Breast epithelium (tissue), 4 donors: Measurements from ENCODE around the gene UBXN7. TPM values are rescaled to one million over a fixed set of nuclear protein-coding genes. Genes with fewer than 3 reads are reported as not detected.

Source experiments
- DNase-seq, 2 donors: peaks; one replicate each; pipeline ENCODE4 v3.0.0-alpha.2; 2019; ENCODE audit warnings: low spot score in 2 of 2
- H3K27ac ChIP-seq, 2 donors: fragments of 200-600 bp; sonication (generic) in 1 of 2; one replicate each; pipeline ENCODE4 v1.5.1; 2016 to 2019; ENCODE audit warnings: mild to moderate bottlenecking in 1 of 2
- H3K27me3 ChIP-seq, 2 donors: fragments of 200-600 bp; sonication (generic) in 1 of 2; one replicate each; pipeline versions ENCODE4 v1.5.1 to v1.6.0; 2017 to 2019; ENCODE audit warnings: control low read depth in 1 of 2, mild to moderate bottlenecking in 1 of 2
- H3K36me3 ChIP-seq: fragments of 200-600 bp; one replicate; pipeline ENCODE4 v1.5.1; 2019
- H3K4me1 ChIP-seq, 2 donors: fragments of 200-600 bp; sonication (generic); one replicate each; pipeline ENCODE4 v1.5.1; 2016 to 2019; ENCODE audit warnings: control low read depth in 1 of 2
- H3K4me3 ChIP-seq, 3 donors: fragments of 200-600 bp; sonication (generic); 1 replicate in 2 of 3; 2 replicates in 1 of 3; pipeline ENCODE4 v1.5.1; 2016 to 2019; ENCODE audit warnings: mild to moderate bottlenecking in 3 of 3, moderate library complexity in 2 of 3
- H3K9me3 ChIP-seq, 2 donors: fragments of 200-600 bp; sonication (generic) in 1 of 2; one replicate each; pipeline ENCODE4 v1.5.1; 2016 to 2019; ENCODE audit warnings: control low read depth in 1 of 2
- POLR2A ChIP-seq: fragments of 450-650 bp; IDR thresholded peaks from one replicate; pipeline ENCODE4 v1.6.1; 2016; ENCODE audit warnings: antibody characterized with exemption, mild to moderate bottlenecking, moderate library complexity
- POLR2AphosphoS5 ChIP-seq, 3 donors: sonication (generic); formaldehyde crosslinking; IDR thresholded peaks; one replicate each; pipeline ENCODE4 v1.6.1; 2017; ENCODE audit warnings: antibody characterized with exemption in 3 of 3
- intact Hi-C: fragments of 100-400 bp; cut with DNase I; formaldehyde crosslinking; loops from one replicate; pipeline ENCODE4 v1.15.1; 2023; ENCODE audit warnings: low total_unique reads
- total RNA-seq, 3 donors: library from RNA; depleted of rRNA; stranded (reverse); fragments of >200 nt; gene quantifications; one replicate each; pipeline ENCODE4 v1.1.0, GENCODE V29; 2016
- TF ChIP-seq, protein P1 (sequence below), 3 donors: fragments of 450-650 bp; IDR thresholded peaks; one replicate each; pipeline ENCODE4 v1.5.1; 2016 to 2017; ENCODE audit warnings: antibody characterized with exemption in 3 of 3, mild to moderate bottlenecking in 3 of 3, moderate library complexity in 3 of 3

UBXN7 gene
- total RNA-seq, 3 donors from 2014 or later = 21.4 to 25.8 (median 21.6) TPM

DNA sequence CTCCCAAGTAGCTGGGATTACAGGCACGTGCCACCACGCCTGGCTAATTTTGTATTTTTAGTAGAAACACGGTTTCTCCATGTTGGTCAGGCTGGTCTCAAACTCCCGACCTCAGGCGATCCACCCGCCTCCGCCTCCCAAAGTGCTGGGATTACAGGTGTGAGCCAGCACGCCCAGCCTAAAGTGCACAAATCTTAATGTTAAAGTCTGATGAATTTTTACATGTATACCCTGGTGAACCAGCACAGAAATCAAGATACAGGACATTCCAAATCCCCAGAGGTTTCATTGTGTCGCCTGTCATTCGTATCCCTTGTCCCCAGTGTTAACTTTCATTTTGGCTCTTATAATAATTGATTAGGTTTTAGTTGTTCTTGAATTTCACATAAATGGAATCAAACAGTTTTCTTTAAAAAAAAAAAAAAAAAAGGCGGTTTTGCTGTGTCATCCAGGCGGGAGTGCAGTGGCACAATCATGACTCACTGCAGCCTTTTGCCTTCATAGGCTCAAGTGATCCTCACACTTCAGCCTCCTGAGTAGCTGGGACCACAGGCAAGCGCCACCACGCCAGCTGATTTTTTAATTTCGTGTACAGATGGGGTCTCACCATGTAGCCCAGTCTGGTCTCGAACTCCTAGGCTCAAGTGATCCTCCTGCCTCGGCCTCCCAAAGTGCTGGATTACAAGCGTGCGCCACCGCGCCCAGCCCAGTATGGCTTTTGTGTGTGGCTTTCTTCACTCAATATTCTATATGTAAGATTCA, 92.6 kb downstream of the UBXN7 start:
- no peak for TF ChIP-seq POLR2A
- TF ChIP-seq POLR2AphosphoS5 (IDR thresholded peaks at IDR 0.05) = no peak
- TF ChIP-seq, protein P1, sequence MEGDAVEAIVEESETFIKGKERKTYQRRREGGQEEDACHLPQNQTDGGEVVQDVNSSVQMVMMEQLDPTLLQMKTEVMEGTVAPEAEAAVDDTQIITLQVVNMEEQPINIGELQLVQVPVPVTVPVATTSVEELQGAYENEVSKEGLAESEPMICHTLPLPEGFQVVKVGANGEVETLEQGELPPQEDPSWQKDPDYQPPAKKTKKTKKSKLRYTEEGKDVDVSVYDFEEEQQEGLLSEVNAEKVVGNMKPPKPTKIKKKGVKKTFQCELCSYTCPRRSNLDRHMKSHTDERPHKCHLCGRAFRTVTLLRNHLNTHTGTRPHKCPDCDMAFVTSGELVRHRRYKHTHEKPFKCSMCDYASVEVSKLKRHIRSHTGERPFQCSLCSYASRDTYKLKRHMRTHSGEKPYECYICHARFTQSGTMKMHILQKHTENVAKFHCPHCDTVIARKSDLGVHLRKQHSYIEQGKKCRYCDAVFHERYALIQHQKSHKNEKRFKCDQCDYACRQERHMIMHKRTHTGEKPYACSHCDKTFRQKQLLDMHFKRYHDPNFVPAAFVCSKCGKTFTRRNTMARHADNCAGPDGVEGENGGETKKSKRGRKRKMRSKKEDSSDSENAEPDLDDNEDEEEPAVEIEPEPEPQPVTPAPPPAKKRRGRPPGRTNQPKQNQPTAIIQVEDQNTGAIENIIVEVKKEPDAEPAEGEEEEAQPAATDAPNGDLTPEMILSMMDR (IDR thresholded peaks at IDR 0.05) = no peak
- Histone ChIP-seq H3K36me3 (no peaks in the 10 kb centered on the region), H3K4me3 (no peak overlapping the region), H3K4me1 (no peaks in the 10 kb centered on the region), H3K27ac (no peak overlapping the region), H3K9me3 (peaks cover 0 to 9% of the 10 kb centered on the region in 2 donors), H3K27me3 (no peaks in the 10 kb centered on the region)
- intact Hi-C loops = no loop called here
- DNase-seq = no peak

DNA sequence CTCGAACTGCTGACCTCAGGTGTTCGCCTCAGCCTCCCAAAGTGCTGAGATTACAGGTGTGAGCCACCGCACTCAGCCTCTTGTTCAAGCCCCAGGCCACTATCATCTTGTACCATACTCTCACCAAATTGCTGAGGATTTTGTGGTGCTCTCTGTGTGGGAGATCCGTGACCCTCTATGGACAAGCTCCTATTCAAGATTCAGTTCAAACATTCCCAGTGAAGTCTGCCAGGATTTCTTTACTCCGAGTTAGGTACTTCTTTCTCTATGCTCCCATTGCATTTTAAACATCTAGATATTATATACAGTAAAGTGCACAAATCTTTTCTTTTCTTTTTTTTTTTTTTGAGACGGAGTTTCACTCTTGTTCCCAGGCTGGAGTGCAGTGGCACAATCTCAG, 93.2 kb downstream of the UBXN7 start:
- Histone ChIP-seq H3K4me3 (no peak overlapping the region), H3K36me3 (no peaks in the 10 kb centered on the region), H3K27ac (no peak overlapping the region), H3K27me3 (no peaks in the 10 kb centered on the region), H3K4me1 (no peaks in the 10 kb centered on the region), H3K9me3 (peaks cover 0 to 9% of the 10 kb centered on the region in 2 donors)
- TF ChIP-seq POLR2A (no peak), POLR2AphosphoS5 (IDR thresholded peaks at IDR 0.05) (no peak)
- TF ChIP-seq, protein P1 (IDR thresholded peaks at IDR 0.05) = no peak
- intact Hi-C loops = no loop called here
- DNase-seq = no peak

DNA sequence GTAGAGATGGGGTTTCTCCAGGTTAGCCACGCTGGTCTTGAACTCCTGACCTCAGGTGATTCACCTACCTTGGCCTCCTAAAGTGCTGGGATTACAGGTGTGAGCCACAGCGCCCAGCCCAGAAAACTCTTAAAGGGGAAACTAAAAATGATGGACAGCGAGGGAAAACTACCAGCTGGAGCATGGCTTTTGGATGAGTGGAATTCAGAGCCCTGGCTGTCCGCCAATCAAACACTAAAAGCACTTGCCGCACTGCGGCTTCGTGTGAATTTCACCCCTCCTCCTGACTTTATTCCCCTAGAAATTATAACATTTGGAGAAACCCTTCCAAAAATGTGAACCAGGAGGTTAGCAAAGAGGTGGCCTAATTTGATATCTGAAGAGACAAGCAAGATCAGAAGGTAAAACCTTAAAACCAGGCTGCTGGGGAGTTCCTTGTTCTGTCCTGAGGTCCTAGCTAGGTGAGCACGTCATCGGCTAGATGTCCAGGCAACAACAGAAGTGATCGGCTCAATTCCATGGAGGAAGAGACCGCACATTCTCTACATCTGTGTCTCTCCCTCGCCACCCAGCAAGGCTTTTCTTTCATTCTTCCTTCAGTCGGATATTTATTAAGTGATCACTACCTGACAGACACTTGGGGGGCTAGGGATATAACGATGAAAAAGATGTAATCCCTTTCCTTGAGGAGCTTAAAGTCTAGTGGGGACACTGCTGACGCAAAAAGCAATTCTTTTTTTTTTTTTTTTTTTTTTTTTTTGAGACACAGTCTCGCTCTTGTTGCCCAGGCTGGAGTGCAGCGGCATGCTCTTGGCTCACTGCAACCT, 95.7 kb downstream of the UBXN7 start:
- H3K4me1 ChIP-seq = no peaks in the 10 kb centered on the region
- no peaks in the 10 kb centered on the region for H3K36me3 ChIP-seq
- H3K9me3 ChIP-seq = peaks cover 0 to 9% of the 10 kb centered on the region in 2 donors
- no peaks in the 10 kb centered on the region for H3K27me3 ChIP-seq
- H3K4me3 ChIP-seq = no peak overlapping the region
- no peak for TF ChIP-seq POLR2A
- TF ChIP-seq, protein P1 (IDR thresholded peaks at IDR 0.05) = no peak
- no peak for TF ChIP-seq POLR2AphosphoS5 (IDR thresholded peaks at IDR 0.05)
- DNase-seq = no peak
- intact Hi-C loops = no loop called here
- H3K27ac ChIP-seq = no peak overlapping the region

DNA sequence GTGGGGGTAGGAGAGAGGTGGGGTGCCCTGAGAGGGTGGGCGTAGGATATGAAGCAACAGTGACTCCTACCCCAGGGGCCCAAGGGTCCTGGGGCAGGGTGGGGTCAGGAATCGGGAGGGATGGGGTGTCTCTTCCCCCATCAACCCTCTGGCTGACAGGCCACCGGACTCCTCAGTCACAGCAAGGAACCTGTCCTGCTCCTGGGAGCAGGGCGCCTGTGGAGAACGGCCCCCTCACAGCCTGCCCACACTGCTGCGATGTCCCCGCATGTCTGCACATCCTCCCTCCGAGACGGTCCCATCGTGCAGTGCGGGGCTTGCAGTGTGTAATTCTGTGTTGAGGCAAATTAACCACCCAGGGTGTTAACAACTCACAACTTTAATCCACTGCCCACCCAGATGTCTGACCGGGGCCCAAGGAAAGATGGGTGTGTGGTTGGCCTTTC, 96.7 kb downstream of the UBXN7 start:
- TF ChIP-seq POLR2A = no peak
- no peak for TF ChIP-seq POLR2AphosphoS5 (IDR thresholded peaks at IDR 0.05)
- TF ChIP-seq, protein P1 (IDR thresholded peaks at IDR 0.05) = no peak
- no peaks in the 10 kb centered on the region for H3K27me3 ChIP-seq
- peaks cover 0 to 9% of the 10 kb centered on the region in 2 donors for H3K9me3 ChIP-seq
- H3K4me1 ChIP-seq = no peaks in the 10 kb centered on the region
- no peak overlapping the region for H3K27ac ChIP-seq
- no peak for DNase-seq
- no peak overlapping the region for H3K4me3 ChIP-seq
- intact Hi-C loops = no loop called here
- H3K36me3 ChIP-seq = no peaks in the 10 kb centered on the region

DNA sequence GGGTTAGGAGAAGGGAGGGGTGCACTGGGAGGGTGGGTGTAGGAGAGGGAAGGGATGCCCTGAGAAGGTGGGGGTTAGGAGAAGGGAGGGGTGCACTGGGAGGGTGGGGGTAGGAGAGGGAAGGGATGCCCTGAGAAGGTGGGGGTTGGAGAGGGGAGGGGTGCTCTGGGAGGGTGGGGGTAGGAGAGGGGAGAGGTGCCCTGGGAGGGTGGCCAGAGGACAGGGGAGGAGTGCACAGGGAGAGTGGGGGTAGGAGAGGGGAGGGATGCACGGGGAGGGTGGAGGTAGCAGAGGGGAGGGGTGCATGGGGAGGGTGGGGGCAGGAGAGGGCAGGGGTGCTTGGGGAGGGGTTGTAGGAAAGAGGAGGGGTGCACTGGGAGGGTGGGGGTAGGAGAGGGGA, 97.2 kb downstream of the UBXN7 start:
- no peaks in the 10 kb centered on the region for H3K36me3 ChIP-seq
- DNase-seq = no peak
- H3K4me3 ChIP-seq = no peak overlapping the region
- peaks cover 0 to 9% of the 10 kb centered on the region in 2 donors for H3K9me3 ChIP-seq
- no peaks in the 10 kb centered on the region for H3K4me1 ChIP-seq
- no peak overlapping the region for H3K27ac ChIP-seq
- no peaks in the 10 kb centered on the region for H3K27me3 ChIP-seq
- intact Hi-C loops = no loop called here
- TF ChIP-seq POLR2A (no peak), POLR2AphosphoS5 (IDR thresholded peaks at IDR 0.05) (no peak)
- TF ChIP-seq, protein P1 (IDR thresholded peaks at IDR 0.05) = no peak
